Mammary epithelial cell (primary cell): Measurements from ENCODE around the gene SRPK2.

ENCODE experiments used
- EZH2 ChIP-seq: IDR thresholded peaks from 2 replicates; pipeline ENCODE4 v1.6.1; 2012; ENCODE audit warnings: low read length, inconsistent platforms, borderline replicate concordance
- TF ChIP-seq, protein P1 (sequence below), 2 donors: IDR thresholded peaks in 1 of 2; conservative IDR thresholded peaks in 1 of 2; 2 replicates each; pipeline ENCODE4 v1.5.1; 2011 to 2012; ENCODE audit warnings: inconsistent platforms in 2 of 2, low read length in 2 of 2, mild to moderate bottlenecking in 2 of 2, control low read depth in 1 of 2, low read depth in 1 of 2; ENCODE audit not compliant: insufficient read depth in 1 of 2; ENCODE audit errors: extremely low read depth in 1 of 2

DNA sequence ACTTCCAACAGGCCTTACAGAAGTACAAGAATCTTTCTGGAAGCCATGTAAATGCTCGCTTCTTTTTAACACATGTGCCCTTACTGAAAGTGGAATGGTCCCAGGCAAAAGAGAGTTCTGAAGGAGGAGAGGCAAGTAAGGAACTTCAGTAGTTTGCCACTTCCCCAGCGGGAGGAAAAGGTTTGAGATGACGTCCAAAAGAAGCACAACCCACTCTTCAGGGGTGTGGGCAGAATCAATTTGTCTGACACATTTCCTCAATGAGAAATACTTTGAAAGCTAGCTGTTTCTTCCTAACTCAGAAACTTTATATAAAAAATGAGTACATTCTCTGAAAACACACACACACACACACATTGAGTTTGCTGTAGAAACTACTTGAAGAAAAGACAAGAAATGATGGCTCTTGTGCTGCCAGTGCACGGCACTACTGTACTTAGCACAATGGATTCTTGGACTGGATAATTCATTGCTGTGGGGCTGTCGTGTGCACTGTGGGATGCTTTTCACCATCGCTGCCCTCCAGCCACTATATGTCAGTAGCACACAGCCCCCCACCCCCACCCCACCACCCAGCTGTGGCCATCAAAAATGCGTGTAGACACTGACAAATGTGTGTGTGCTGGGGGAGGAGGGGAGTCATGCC is 183.0 kb downstream of the SRPK2 start:
- TF ChIP-seq, protein P1, sequence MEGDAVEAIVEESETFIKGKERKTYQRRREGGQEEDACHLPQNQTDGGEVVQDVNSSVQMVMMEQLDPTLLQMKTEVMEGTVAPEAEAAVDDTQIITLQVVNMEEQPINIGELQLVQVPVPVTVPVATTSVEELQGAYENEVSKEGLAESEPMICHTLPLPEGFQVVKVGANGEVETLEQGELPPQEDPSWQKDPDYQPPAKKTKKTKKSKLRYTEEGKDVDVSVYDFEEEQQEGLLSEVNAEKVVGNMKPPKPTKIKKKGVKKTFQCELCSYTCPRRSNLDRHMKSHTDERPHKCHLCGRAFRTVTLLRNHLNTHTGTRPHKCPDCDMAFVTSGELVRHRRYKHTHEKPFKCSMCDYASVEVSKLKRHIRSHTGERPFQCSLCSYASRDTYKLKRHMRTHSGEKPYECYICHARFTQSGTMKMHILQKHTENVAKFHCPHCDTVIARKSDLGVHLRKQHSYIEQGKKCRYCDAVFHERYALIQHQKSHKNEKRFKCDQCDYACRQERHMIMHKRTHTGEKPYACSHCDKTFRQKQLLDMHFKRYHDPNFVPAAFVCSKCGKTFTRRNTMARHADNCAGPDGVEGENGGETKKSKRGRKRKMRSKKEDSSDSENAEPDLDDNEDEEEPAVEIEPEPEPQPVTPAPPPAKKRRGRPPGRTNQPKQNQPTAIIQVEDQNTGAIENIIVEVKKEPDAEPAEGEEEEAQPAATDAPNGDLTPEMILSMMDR (conservative IDR thresholded peaks at IDR 0.05 in 1 of 2, IDR thresholded peaks at IDR 0.05 in 1 of 2; ENCODE audit: extremely low read depth in 1 of 2, insufficient read depth in 1 of 2, low read depth in 1 of 2, low read length in 2 of 2), result no peak
- no peak for TF ChIP-seq EZH2
